K562 (cell line): Measurements from ENCODE around the gene PPP1R9A. TPM values are rescaled to one million over a fixed set of nuclear protein-coding genes. Genes with fewer than 3 reads are reported as not detected.

ENCODE experiments used
- BCOR ChIP-seq: fragments of 450-650 bp; IDR thresholded peaks from 2 replicates; pipeline ENCODE4 v1.6.1; 2016
- CHD7 ChIP-seq: fragments of 200-600 bp; sonication (generic); IDR thresholded peaks from one replicate; pipeline ENCODE4 v1.6.1; 2012; ENCODE audit warnings: mild to moderate bottlenecking, low read depth, low read length, inconsistent platforms
- EP400 ChIP-seq: fragments of 450-650 bp; IDR thresholded peaks from 2 replicates; pipeline ENCODE4 v1.6.1; 2017; ENCODE audit warnings: antibody characterized with exemption, mild to moderate bottlenecking, moderate library complexity
- GTF3C2 ChIP-seq: IDR thresholded peaks from 3 replicates; pipeline ENCODE4 v1.6.1; 2011; ENCODE audit warnings: borderline replicate concordance, mild to moderate bottlenecking, moderate library complexity; ENCODE audit not compliant: insufficient read length; ENCODE audit errors: extremely low read depth
- MYNN ChIP-seq, 2 experiments: sonication (generic); formaldehyde crosslinking in 1 of 2; IDR thresholded peaks; 2 replicates each; pipeline versions ENCODE4 v1.5.0 to v1.6.1; 2016 to 2020; ENCODE audit warnings: antibody characterized with exemption in 1 of 2, missing genetic modification reagents in 1 of 2
- polyA plus RNA-seq, 8 experiments: library from polyadenylated mRNA; depleted of rRNA in 4 of 8; stranded (reverse) in 5 of 8; unstranded in 3 of 8; fragments of >200 nt; fragmentation: Nextera tagmentation in 2 of 8; fragmentation: Illumina TruSeq in 1 of 8; extraction: Ambion mirVana in 2 of 8; extraction: Trizol in 1 of 8; gene quantifications; 2 replicates each; pipeline versions ENCODE4 v1.2.1 to v1.2.3, GENCODE V29; 2011 to 2014; ENCODE audit warnings: inconsistent platforms in 1 of 8, missing spikeins in 1 of 8
- total RNA-seq, 7 experiments: library from RNA; depleted of rRNA in 6 of 7; stranded (reverse); fragments of >200 nt in 6 of 7; fragmentation: Illumina TruSeq in 2 of 7; extraction: Trizol in 2 of 7; gene quantifications; 2 replicates each; pipeline versions ENCODE4 v1.2.1 to v1.2.3, GENCODE V29; 2011 to 2021; ENCODE audit warnings: low replicate concordance in 1 of 7

The PPP1R9A gene
- total and polyA plus RNA-seq, 9 of the 15 experiments (the other 6 are each of a cell fraction or from before 2014, with no cell fraction given) = 0.24 TPM; not detected in 8

- TF ChIP-seq CHD7 (no peak), EP400 (no peak), GTF3C2 (no peak), BCOR (no peak), MYNN (IDR thresholded peaks at IDR 0.05) (no peak), MYNN (CRISPR knock-in tag; IDR thresholded peaks at IDR 0.05) (no peak)
These were observed 250.0 kb downstream of the PPP1R9A start (continued) for GRCh38 chr7:95157381-95157780.
